Stimulated activated CD4-positive, alpha-beta T cell treated with anti-CD3 and anti-CD28 coated beads, Interleukin-1b, Interleukin-23, amount 100 ng/mL, for 4 hours (primary cell): ENCODE measurements around the gene ZIC5.

ENCODE experiments used
- DNase-seq, 2 donors: peaks; one replicate each; pipeline ENCODE4 v3.0.0-alpha.2; 2020; ENCODE audit warnings: low read depth in 2 of 2

The ZIC5 gene

GRCh38 chr13:99975626-99976025 lies 4.1 kb upstream of the ZIC5 start:
- DNase-seq, result no peak

- DNase-seq, result no peak
Measured at GRCh38 chr13:99974939-99975561, 3.5 kb upstream of the ZIC5 start.

- DNase-seq, result no peak
Measured at GRCh38 chr13:99974296-99974938, 2.9 kb upstream of the ZIC5 start.

GRCh38 chr13:99973808-99974185 lies 2.2 kb upstream of the ZIC5 start:
- DNase-seq, result no peak

- no peak for DNase-seq
Measured at GRCh38 chr13:99973163-99973807, 1.7 kb upstream of the ZIC5 start.

- DNase-seq, result no peak
Measured at GRCh38 chr13:99972190-99972731, 694 bp upstream of the ZIC5 start.

GRCh38 chr13:99970651-99971575 lies 654 bp downstream of the ZIC5 start:
- DNase-seq, result no peak

- DNase-seq, result peak in 1 of 2 donors; percentile 43
Measured at GRCh38 chr13:99969919-99970650, 1.5 kb downstream of the ZIC5 start.

- no peak for DNase-seq
Measured at GRCh38 chr13:99969453-99969918, 2.1 kb downstream of the ZIC5 start.

- no peak for DNase-seq
Measured at GRCh38 chr13:99968521-99969452, 2.8 kb downstream of the ZIC5 start.

GRCh38 chr13:99967869-99968520 lies 3.6 kb downstream of the ZIC5 start:
- no peak for DNase-seq

- DNase-seq, result no peak
Measured at GRCh38 chr13:99967498-99967868, 4.1 kb downstream of the ZIC5 start.

- DNase-seq, result no peak
Measured at GRCh38 chr13:99966064-99966805, 5.3 kb downstream of the ZIC5 start.

GRCh38 chr13:99965329-99966000 lies 6.1 kb downstream of the ZIC5 start:
- no peak for DNase-seq

- no peak for DNase-seq
Measured at GRCh38 chr13:99963816-99964339, 7.7 kb downstream of the ZIC5 start.

GRCh38 chr13:99962242-99962641 lies 9.3 kb downstream of the ZIC5 start:
- no peak for DNase-seq

GRCh38 chr13:99961636-99962035 lies 9.9 kb downstream of the ZIC5 start:
- no peak for DNase-seq
